CD14-positive monocyte (primary cell): ENCODE data around the gene RNF141. TPM values are rescaled to one million over a fixed set of nuclear protein-coding genes. Genes with fewer than 3 reads are reported as not detected.

Experiments used
- DNase-seq, 3 donors: peaks; one replicate each; pipeline ENCODE4 v3.0.0-alpha.2; 2011 to 2022
- H2AFZ ChIP-seq: 2 replicates; pipeline ENCODE4 v1.6.0; 2012; ENCODE audit warnings: mild to moderate bottlenecking, low read depth, low read length, inconsistent platforms; ENCODE audit not compliant: insufficient read depth, poor library complexity, severe bottlenecking
- H3K27ac ChIP-seq, 2 donors: 1 replicate in 1 of 2; 2 replicates in 1 of 2; pipeline ENCODE4 v1.5.1; 2012 to 2013; ENCODE audit warnings: low read length in 2 of 2, control low read depth in 1 of 2, inconsistent platforms in 1 of 2, low read depth in 1 of 2, mild to moderate bottlenecking in 1 of 2
- H3K27me3 ChIP-seq, 2 donors: one replicate each; pipeline versions ENCODE4 v1.6.0 to v1.6.1; 2011 to 2013; ENCODE audit warnings: low read length in 2 of 2; ENCODE audit not compliant: control insufficient read depth in 2 of 2, insufficient read depth in 2 of 2
- H3K36me3 ChIP-seq, 2 donors: replicated peaks in 1 of 2; 1 replicate in 1 of 2; 2 replicates in 1 of 2; pipeline versions ENCODE4 v1.5.1 to v1.6.1; 2012 to 2013; ENCODE audit warnings: low read length in 2 of 2, control low read depth in 1 of 2, inconsistent platforms in 1 of 2, mild to moderate bottlenecking in 1 of 2; ENCODE audit not compliant: insufficient read depth in 2 of 2, control insufficient read depth in 1 of 2
- H3K4me1 ChIP-seq, 2 donors: 1 replicate in 1 of 2; 2 replicates in 1 of 2; pipeline versions ENCODE4 v1.5.1 to v1.6.1; 2012 to 2013; ENCODE audit warnings: low read length in 2 of 2, control low read depth in 1 of 2, inconsistent platforms in 1 of 2, mild to moderate bottlenecking in 1 of 2, moderate library complexity in 1 of 2; ENCODE audit not compliant: insufficient read depth in 2 of 2, control insufficient read depth in 1 of 2
- H3K4me2 ChIP-seq: replicated peaks from 2 replicates; pipeline ENCODE3; 2012; ENCODE audit warnings: low read length, moderate library complexity, mild to moderate bottlenecking; ENCODE audit not compliant: poor library complexity, severe bottlenecking; ENCODE audit errors: extremely low read depth
- H3K4me3 ChIP-seq, 3 experiments: fragments of 200-600 bp in 1 of 3; sonication (generic) in 1 of 3; replicated peaks in 1 of 3; 1 replicate in 2 of 3; 2 replicates in 1 of 3; pipeline ENCODE4 v1.5.1; 2011 to 2013; ENCODE audit warnings: low read length in 3 of 3, mild to moderate bottlenecking in 3 of 3, control low read depth in 2 of 3, low read depth in 2 of 3, inconsistent platforms in 1 of 3, moderate library complexity in 1 of 3
- H3K79me2 ChIP-seq: 2 replicates; pipeline ENCODE4 v1.6.0; 2012; ENCODE audit warnings: mild to moderate bottlenecking, control low read depth, inconsistent platforms, low read length, moderate library complexity; ENCODE audit not compliant: insufficient read depth
- H3K9ac ChIP-seq: 2 replicates; pipeline ENCODE4 v1.6.0; 2017; ENCODE audit warnings: low read length, mild to moderate bottlenecking; ENCODE audit not compliant: insufficient read depth, poor library complexity, severe bottlenecking
- H3K9me3 ChIP-seq, 2 donors: replicated peaks in 1 of 2; 1 replicate in 1 of 2; 2 replicates in 1 of 2; pipeline versions ENCODE4 v1.5.1 to v1.6.1; 2012 to 2013; ENCODE audit warnings: low read length in 2 of 2, control low read depth in 1 of 2; ENCODE audit not compliant: control insufficient read depth in 1 of 2, insufficient read depth in 1 of 2
- H4K20me1 ChIP-seq: 2 replicates; pipeline ENCODE4 v1.6.0; 2012; ENCODE audit warnings: mild to moderate bottlenecking, low read length, control low read depth, moderate library complexity; ENCODE audit not compliant: insufficient read depth
- H3K27ac Mint-ChIP-seq, 7 donors: one replicate each; pipeline ENCODE4 v1.8.0; 2020; ENCODE audit warnings: mild to moderate bottlenecking in 7 of 7, mixed read lengths in 7 of 7, moderate library complexity in 6 of 7, inconsistent platforms in 2 of 7
- H3K27me3 Mint-ChIP-seq, 3 donors: one replicate each; pipeline ENCODE4 v1.8.0; 2021 to 2022; ENCODE audit warnings: low read depth in 3 of 3, mild to moderate bottlenecking in 3 of 3, mixed read lengths in 3 of 3, moderate library complexity in 3 of 3, inconsistent platforms in 1 of 3
- H3K36me3 Mint-ChIP-seq, 2 donors: one replicate each; pipeline ENCODE4 v1.8.0; 2020; ENCODE audit warnings: mixed read lengths in 2 of 2, inconsistent platforms in 1 of 2, mild to moderate bottlenecking in 1 of 2
- H3K4me1 Mint-ChIP-seq: one replicate; pipeline ENCODE4 v1.8.0; 2020; ENCODE audit warnings: mild to moderate bottlenecking, mixed read lengths
- H3K4me3 Mint-ChIP-seq, 2 donors: one replicate each; pipeline ENCODE4 v1.8.0; 2020; ENCODE audit warnings: mild to moderate bottlenecking in 2 of 2, mixed read lengths in 2 of 2, moderate library complexity in 1 of 2
- H3K9me3 Mint-ChIP-seq, 7 donors: one replicate each; pipeline ENCODE4 v1.8.0; 2020 to 2022; ENCODE audit warnings: mixed read lengths in 7 of 7, mild to moderate bottlenecking in 6 of 7, moderate library complexity in 6 of 7, inconsistent platforms in 2 of 7
- CTCF ChIP-seq: fragments of 200-600 bp; IDR thresholded peaks from one replicate; pipeline ENCODE4 v1.8.0; 2022; ENCODE audit warnings: antibody characterized with exemption, mild to moderate bottlenecking
- WGBS: methylation state at CpG from one replicate; pipeline ENCODE4 v1.1.5; 2013; ENCODE audit warnings: missing lambda C conversion rate; ENCODE audit not compliant: insufficient coverage; 5-methylcytosine and 5-hydroxymethylcytosine counted together
- intact Hi-C, 2 donors: fragments of 100-400 bp; cut with micrococcal nuclease; formaldehyde crosslinking; loops; one replicate each; pipeline versions ENCODE4 v1.15.0 to v1.15.1; 2023
- polyA plus RNA-seq, 3 donors: library from polyadenylated mRNA; depleted of rRNA in 1 of 3; unstranded in 2 of 3; stranded (reverse) in 1 of 3; fragments of 300-500 nt in 2 of 3; fragments of >200 nt in 1 of 3; fragmentation: Illumina TruSeq in 2 of 3; gene quantifications; 1 replicate in 2 of 3; 2 replicates in 1 of 3; pipeline ENCODE4 v1.2.3, GENCODE V29; 2012 to 2021

RNF141 gene
- polyA plus RNA-seq, 3 donors: 19.7 to 114 (median 98.3) TPM

GRCh38 chr11:10529279-10529678 lies 11.7 kb downstream of the RNF141 start:
- H3K36me3 ChIP-seq: peaks cover 83 to 93% of the 10 kb centered on the region in 2 donors
- no peaks in the 10 kb centered on the region for H3K27me3 Mint-ChIP-seq
- H3K4me3 ChIP-seq: no peak overlapping the region
- H3K4me3 Mint-ChIP-seq: no peak overlapping the region
- H3K27ac ChIP-seq: no peak overlapping the region
- H3K4me1 Mint-ChIP-seq: no peaks in the 10 kb centered on the region
- no peak overlapping the region for H3K4me2 ChIP-seq
- no peak for TF ChIP-seq CTCF
- no peaks in the 10 kb centered on the region for H4K20me1 ChIP-seq
- H3K36me3 Mint-ChIP-seq: peaks cover 71 to 85% of the 10 kb centered on the region in 2 donors
- no peaks in the 10 kb centered on the region for H3K9me3 Mint-ChIP-seq
- H3K27me3 ChIP-seq: no peaks in the 10 kb centered on the region
- peaks cover 0 to under 1% of the 10 kb centered on the region in 2 donors for H3K4me1 ChIP-seq
- H3K9me3 ChIP-seq: no peaks in the 10 kb centered on the region
- WGBS: 100% methylated on average over 2 of the region's 2 CpGs
- no peak overlapping the region for H2AFZ ChIP-seq
- intact Hi-C loops: no loop called here
- no peak overlapping the region for H3K9ac ChIP-seq
- no peaks in the 10 kb centered on the region for H3K79me2 ChIP-seq
- DNase-seq: no peak
- H3K27ac Mint-ChIP-seq: no peak overlapping the region

GRCh38 chr11:10528121-10528520 lies 12.9 kb downstream of the RNF141 start:
- Histone ChIP-seq H3K27me3 (no peaks in the 10 kb centered on the region), H3K4me3 (no peak overlapping the region), H4K20me1 (no peaks in the 10 kb centered on the region), H3K79me2 (no peaks in the 10 kb centered on the region), H3K9me3 (no peaks in the 10 kb centered on the region), H3K4me1 (no peaks in the 10 kb centered on the region), H3K27ac (no peak overlapping the region), H3K36me3 (peaks cover 86 to 96% of the 10 kb centered on the region in 2 donors), H2AFZ (no peak overlapping the region), H3K9ac (no peak overlapping the region), H3K4me2 (no peak overlapping the region)
- Mint-ChIP-seq H3K4me3 (no peak overlapping the region), H3K9me3 (no peaks in the 10 kb centered on the region), H3K36me3 (peaks cover 71 to 86% of the 10 kb centered on the region in 2 donors), H3K4me1 (no peaks in the 10 kb centered on the region), H3K27ac (no peak overlapping the region), H3K27me3 (no peaks in the 10 kb centered on the region)
- DNase-seq: no peak
- no peak for TF ChIP-seq CTCF
- intact Hi-C loops: no loop called here
